Heart left ventricle (tissue), 16 donors: ENCODE data around the gene CRYL1. TPM values are rescaled to one million over a fixed set of nuclear protein-coding genes. Genes with fewer than 3 reads are reported as not detected.

Source experiments
- ATAC-seq, 4 donors: fragments of 200-7000 bp; cut with Tn5 transposase; one replicate each; pipeline ENCODE4 v1.9.1; 2020 to 2022; ENCODE audit warnings: moderate library complexity in 4 of 4, mild to moderate bottlenecking in 3 of 4, moderate number of reproducible peaks in 1 of 4
- DNase-seq, 5 donors: peaks; one replicate each; pipeline ENCODE4 v3.0.0-alpha.2; 2020
- H3K27ac ChIP-seq, 12 donors: fragments of 200-600 bp; sonication (generic) in 4 of 12; one replicate each; pipeline versions ENCODE4 v1.5.0 to v1.8.0; 2016 to 2022; ENCODE audit warnings: mild to moderate bottlenecking in 2 of 12
- H3K27me3 ChIP-seq, 9 donors: fragments of 200-600 bp; sonication (generic) in 2 of 9; one replicate each; pipeline versions ENCODE4 v1.5.1 to v1.8.0; 2016 to 2022; ENCODE audit warnings: mild to moderate bottlenecking in 3 of 9
- H3K36me3 ChIP-seq, 9 donors: fragments of 200-600 bp; sonication (generic) in 2 of 9; one replicate each; pipeline versions ENCODE4 v1.5.0 to v1.8.0; 2018 to 2022; ENCODE audit warnings: mild to moderate bottlenecking in 2 of 9
- H3K4me1 ChIP-seq, 12 donors: fragments of 200-600 bp; sonication (generic) in 4 of 12; one replicate each; pipeline versions ENCODE4 v1.5.0 to v1.8.0; 2016 to 2022; ENCODE audit warnings: mild to moderate bottlenecking in 3 of 12
- H3K4me3 ChIP-seq, 12 donors: fragments of 200-600 bp; sonication (generic) in 4 of 12; one replicate each; pipeline versions ENCODE4 v1.5.0 to v1.8.0; 2017 to 2022; ENCODE audit warnings: mild to moderate bottlenecking in 9 of 12, moderate library complexity in 4 of 12
- H3K9me3 ChIP-seq, 12 donors: fragments of 200-600 bp; sonication (generic) in 4 of 12; one replicate each; pipeline versions ENCODE4 v1.5.0 to v1.8.0; 2016 to 2022; ENCODE audit warnings: mild to moderate bottlenecking in 1 of 12
- POLR2A ChIP-seq, 2 donors: fragments of 450-650 bp; IDR thresholded peaks; one replicate each; pipeline ENCODE4 v1.6.1; 2017; ENCODE audit warnings: antibody characterized with exemption in 2 of 2, mild to moderate bottlenecking in 2 of 2, moderate library complexity in 2 of 2
- WGBS, 4 donors: extraction: QIAGEN DNeasy Blood & Tissue Kit in 2 of 4; methylation state at CpG; one replicate each; pipeline versions ENCODE4 v1.1.5 to v1.1.7; 2013 to 2018; 5-methylcytosine and 5-hydroxymethylcytosine counted together
- intact Hi-C, 10 donors: fragments of 100-400 bp; cut with DNase I; formaldehyde crosslinking; loops; one replicate each; pipeline versions ENCODE4 v1.11.1 to v1.14.2; 2022
- polyA plus RNA-seq, 2 donors: library from polyadenylated mRNA; stranded (reverse); fragments of 200-250 nt; gene quantifications; one replicate each; pipeline ENCODE4 v1.2.3, GENCODE V29; 2013
- total RNA-seq, 9 donors: library from RNA; depleted of rRNA in 2 of 9; stranded (reverse); fragments of >200 nt in 2 of 9; fragmentation: NEBNext Ultra II Directional in 3 of 9; extraction: Animal tissue kit (Norgen Biotek cat#: 25700) in 3 of 9; gene quantifications; one replicate each; pipeline versions ENCODE4 v1.1.0 to v1.2.4, GENCODE V29; 2016 to 2023
- TF ChIP-seq, protein P1 (sequence below), 12 donors: fragments of 200-600 bp; sonication (generic) in 4 of 12; IDR thresholded peaks; one replicate each; pipeline versions ENCODE4 v1.5.0 to v1.8.0; 2018 to 2022; ENCODE audit warnings: antibody characterized with exemption in 12 of 12, mild to moderate bottlenecking in 5 of 12
- donor health status: ischemic (EF 13 %, LVEDD 7.1; RV severe dilation, severe dysfunction).
- donor health status: healthy with polysubstance abuse.
- donor health status: DM: no; HTN: yes; CAD: no.
- donor health status: DM: no; HTN: no; CAD: no.
- donor health status: ischemic (EF 25% LVEDD 6.9; RV normal size, moderate dysfunction).
- donor health status: ischemic (EF 25% LVEDD 5.7; RV mildly dilated, moderate dysfunction).
- donor health status: healthy.
- donor health status: DM: yes; HTN: yes; CAD: no.
- donor health status: ischemic (EF 35%, LVEDD 5.7; RV mildly dilated, moderate dysfunction).
- donor health status: nonischemic (EF 11% LVEDD 7.7; RV severe dilation, severe dysfunction).
- donor health status: DM: yes; HTN: yes; CAD: no.
- donor health status: PGD.
- donor health status: ischemic (EF 29% LVEDD 5.4; RV normal size, mild dysfunction).
- donor health status: nonischemic (EF 23%, LVEDD 6.1; RV moderate dilation, normal function).

The CRYL1 gene
- total and polyA plus RNA-seq, 11 donors = 10.7 to 36.5 (median 20.9) TPM

DNA sequence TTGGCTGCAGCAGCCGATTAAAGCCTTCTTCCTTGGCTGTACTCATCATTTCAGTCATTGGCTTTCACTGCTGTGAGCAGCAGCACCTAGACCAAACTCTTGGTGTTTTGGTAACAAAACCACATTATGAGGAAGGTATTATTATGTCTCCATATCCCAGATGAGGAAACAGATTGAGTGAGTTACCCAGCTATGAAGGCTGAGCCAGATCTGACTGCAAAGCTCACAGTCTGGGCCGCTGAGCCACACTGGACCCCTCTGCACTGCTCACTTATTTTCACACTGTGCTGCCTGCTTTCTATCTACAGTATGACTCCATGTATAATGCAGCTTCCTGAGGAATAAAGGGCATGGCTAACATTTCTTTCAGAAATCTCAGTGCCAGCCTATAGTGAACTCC lies 24.5 kb downstream of the CRYL1 start:
- WGBS, 4 donors = 85 to 93% (median 90%) methylated on average over 2 of the region's 2 CpGs
- no peak overlapping the region for H3K4me3 ChIP-seq
- DNase-seq = no peak
- peaks cover 0 to 20% (median 0%) of the 10 kb centered on the region in 12 donors for H3K4me1 ChIP-seq
- H3K9me3 ChIP-seq = peaks cover 0 to 11% (median 0%) of the 10 kb centered on the region in 12 donors
- intact Hi-C loops = no loop called here
- peaks cover 0 to 18% (median 0%) of the 10 kb centered on the region in 9 donors for H3K36me3 ChIP-seq
- peak in 1 of 4 donors; percentile 15 for ATAC-seq
- H3K27me3 ChIP-seq = no peaks in the 10 kb centered on the region
- H3K27ac ChIP-seq = peak overlapping the region in 1 of 12 donors; percentile 67
- TF ChIP-seq, protein P1, sequence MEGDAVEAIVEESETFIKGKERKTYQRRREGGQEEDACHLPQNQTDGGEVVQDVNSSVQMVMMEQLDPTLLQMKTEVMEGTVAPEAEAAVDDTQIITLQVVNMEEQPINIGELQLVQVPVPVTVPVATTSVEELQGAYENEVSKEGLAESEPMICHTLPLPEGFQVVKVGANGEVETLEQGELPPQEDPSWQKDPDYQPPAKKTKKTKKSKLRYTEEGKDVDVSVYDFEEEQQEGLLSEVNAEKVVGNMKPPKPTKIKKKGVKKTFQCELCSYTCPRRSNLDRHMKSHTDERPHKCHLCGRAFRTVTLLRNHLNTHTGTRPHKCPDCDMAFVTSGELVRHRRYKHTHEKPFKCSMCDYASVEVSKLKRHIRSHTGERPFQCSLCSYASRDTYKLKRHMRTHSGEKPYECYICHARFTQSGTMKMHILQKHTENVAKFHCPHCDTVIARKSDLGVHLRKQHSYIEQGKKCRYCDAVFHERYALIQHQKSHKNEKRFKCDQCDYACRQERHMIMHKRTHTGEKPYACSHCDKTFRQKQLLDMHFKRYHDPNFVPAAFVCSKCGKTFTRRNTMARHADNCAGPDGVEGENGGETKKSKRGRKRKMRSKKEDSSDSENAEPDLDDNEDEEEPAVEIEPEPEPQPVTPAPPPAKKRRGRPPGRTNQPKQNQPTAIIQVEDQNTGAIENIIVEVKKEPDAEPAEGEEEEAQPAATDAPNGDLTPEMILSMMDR (IDR thresholded peaks at IDR 0.05) = no peak
- TF ChIP-seq POLR2A (IDR thresholded peaks at IDR 0.05) = no peak

DNA sequence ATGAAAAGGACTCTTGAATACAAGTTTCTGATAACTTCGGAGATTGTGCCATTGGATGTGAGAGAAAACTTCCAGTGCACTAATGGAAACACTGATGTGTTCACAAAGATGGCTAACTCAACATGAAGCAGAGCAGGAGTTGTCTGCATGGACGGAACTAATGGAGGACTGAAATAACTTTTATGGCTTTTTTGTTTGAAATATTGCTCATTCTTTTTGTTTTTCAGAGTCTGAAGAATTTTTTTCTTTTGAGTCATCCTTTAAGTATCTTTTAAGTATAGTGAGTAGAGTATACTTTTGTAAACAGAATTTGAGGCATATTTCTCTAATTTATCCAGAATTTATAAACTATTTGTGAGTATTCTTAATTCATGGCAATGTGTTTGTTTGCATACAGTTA lies 25.7 kb downstream of the CRYL1 start:
- ATAC-seq = no peak
- Histone ChIP-seq H3K9me3 (peaks cover 0 to 11% (median 0%) of the 10 kb centered on the region in 12 donors), H3K27me3 (no peaks in the 10 kb centered on the region), H3K27ac (peak overlapping the region in 1 of 12 donors; percentile 18), H3K36me3 (peaks cover 0 to 12% (median 0%) of the 10 kb centered on the region in 9 donors), H3K4me3 (no peak overlapping the region), H3K4me1 (peaks cover 0 to 21% (median 3%) of the 10 kb centered on the region in 12 donors)
- intact Hi-C loops = loop anchor here (5.0 to 10.0 kb wide), 10 partner anchors 202 to 427 kb away; partner anchors contain the start of genes IL17D (in 5 of the 10) and GJB2 (in 1 of the 10)
- WGBS, 4 donors = 89 to 96% (median 95%) methylated on average over 2 of the region's 2 CpGs
- TF ChIP-seq, protein P1 (IDR thresholded peaks at IDR 0.05) = no peak
- TF ChIP-seq POLR2A (IDR thresholded peaks at IDR 0.05) = no peak
- DNase-seq = no peak

DNA sequence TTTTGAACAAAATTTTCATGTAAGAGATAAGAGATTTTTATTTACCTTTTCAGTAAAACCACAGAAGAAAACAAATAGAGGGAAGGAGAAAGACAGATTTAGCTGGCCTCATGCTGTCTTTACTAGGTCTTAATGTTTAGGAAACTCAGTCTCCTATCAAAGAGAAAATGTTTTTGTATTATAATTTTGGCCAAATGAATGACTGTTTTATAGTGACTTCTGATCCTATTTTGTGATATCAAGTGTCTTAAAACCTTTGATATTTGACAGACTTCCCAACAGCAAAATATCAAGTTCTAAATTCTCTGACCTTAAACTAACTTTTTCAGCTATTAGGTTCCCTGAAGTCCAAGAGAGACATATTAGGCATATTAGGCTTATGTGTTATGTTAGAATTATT lies 27.0 kb downstream of the CRYL1 start:
- no peak for TF ChIP-seq POLR2A (IDR thresholded peaks at IDR 0.05)
- DNase-seq = no peak
- Histone ChIP-seq H3K9me3 (peaks cover 0 to 11% (median 0%) of the 10 kb centered on the region in 12 donors), H3K36me3 (peaks cover 0 to 2% (median 0%) of the 10 kb centered on the region in 9 donors), H3K4me3 (no peak overlapping the region), H3K4me1 (peaks cover 0 to 21% (median 4%) of the 10 kb centered on the region in 12 donors), H3K27me3 (no peaks in the 10 kb centered on the region), H3K27ac (no peak overlapping the region)
- no peak for ATAC-seq
- intact Hi-C loops = loop anchor here (5.0 to 10.0 kb wide), 10 partner anchors 204 to 429 kb away; partner anchors contain the start of genes IL17D (in 5 of the 10) and GJB2 (in 1 of the 10)

DNA sequence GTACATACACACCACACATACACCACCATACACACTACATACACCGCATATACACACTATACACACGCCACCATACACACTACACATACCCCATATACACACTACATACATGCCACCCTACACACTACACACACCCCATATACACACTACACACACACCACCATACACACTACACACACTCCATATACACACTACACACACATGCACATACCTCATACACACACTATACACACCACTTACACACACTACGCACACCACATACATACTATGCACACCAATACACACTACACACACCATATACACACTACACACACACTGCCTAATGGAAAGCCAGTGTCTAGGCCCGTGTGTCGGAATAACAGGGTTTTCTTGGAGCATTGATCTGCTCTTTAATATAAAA lies 27.5 kb downstream of the CRYL1 start:
- intact Hi-C loops = loop anchor here (5.0 to 10.0 kb wide), 10 partner anchors 204 to 429 kb away; partner anchors contain the start of genes IL17D (in 5 of the 10) and GJB2 (in 1 of the 10)
- WGBS, 4 donors = 58 to 71% (median 68%) methylated on average over 5 of the region's 5 CpGs
- Histone ChIP-seq H3K27me3 (no peaks in the 10 kb centered on the region), H3K9me3 (peaks cover 0 to 11% (median 0%) of the 10 kb centered on the region in 12 donors), H3K4me3 (no peak overlapping the region), H3K27ac (no peak overlapping the region), H3K36me3 (peaks cover 0 to 2% (median 0%) of the 10 kb centered on the region in 9 donors), H3K4me1 (peaks cover 0 to 21% (median 4%) of the 10 kb centered on the region in 12 donors)
- TF ChIP-seq POLR2A (IDR thresholded peaks at IDR 0.05) = no peak
- TF ChIP-seq, protein P1 (IDR thresholded peaks at IDR 0.05) = no peak
- no peak for DNase-seq
- no peak for ATAC-seq
